HG03045 (cell line): ENCODE measurements around the gene CRACR2B.
A peak's percentile ranks its signal among the peaks of the same experiment; 100 is the strongest.

Experiments used
- ATAC-seq: cut with Tn5 transposase; IDR thresholded peaks from one replicate; pipeline ENCODE4 v1.9.1; 2021; ENCODE audit warnings: mild to moderate bottlenecking, moderate library complexity; ENCODE audit not compliant: unreplicated experiment

The CRACR2B gene

DNA sequence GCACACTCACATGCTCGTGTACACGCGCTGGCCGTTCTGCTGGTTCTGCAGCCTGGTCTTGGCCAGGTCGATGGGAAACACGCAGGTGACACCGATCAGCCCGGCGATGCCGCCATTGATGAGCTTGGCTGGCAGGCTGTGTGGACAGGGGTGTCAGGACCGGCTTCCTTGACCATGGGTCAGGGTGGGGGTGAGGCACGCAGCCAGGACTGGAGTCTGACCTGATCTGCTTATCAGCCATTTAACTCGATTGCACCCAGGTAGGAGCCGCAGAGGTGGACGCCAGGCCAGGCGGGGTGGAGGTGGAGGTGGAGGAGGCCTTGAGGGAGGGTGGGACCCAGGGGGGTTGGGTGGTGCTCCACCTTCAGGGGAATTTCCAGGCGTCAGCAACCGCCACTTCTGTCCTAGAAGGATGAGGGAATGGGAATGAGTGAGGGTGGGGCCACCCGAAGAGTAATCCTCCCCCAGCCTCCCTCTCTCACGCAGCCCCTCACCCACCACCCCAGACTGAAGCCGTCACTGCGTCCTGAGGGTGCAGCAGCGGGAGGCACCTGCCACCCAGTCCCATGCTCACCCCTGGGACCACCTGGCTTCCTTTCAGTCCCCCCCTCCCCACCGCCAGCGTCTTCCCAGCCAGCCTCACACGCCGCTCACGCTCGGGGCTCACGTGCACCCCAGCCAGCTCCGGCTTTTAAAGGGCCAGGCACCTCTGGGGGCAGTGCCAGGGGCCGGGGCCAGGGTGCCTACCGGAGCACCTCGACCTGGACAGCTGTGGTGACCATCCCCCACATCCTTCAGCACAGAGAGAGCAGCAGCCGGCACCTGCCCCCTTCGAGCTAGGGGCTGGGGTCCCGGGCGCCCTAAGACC, 32.7 kb upstream of the CRACR2B start:
- no peak for ATAC-seq

DNA sequence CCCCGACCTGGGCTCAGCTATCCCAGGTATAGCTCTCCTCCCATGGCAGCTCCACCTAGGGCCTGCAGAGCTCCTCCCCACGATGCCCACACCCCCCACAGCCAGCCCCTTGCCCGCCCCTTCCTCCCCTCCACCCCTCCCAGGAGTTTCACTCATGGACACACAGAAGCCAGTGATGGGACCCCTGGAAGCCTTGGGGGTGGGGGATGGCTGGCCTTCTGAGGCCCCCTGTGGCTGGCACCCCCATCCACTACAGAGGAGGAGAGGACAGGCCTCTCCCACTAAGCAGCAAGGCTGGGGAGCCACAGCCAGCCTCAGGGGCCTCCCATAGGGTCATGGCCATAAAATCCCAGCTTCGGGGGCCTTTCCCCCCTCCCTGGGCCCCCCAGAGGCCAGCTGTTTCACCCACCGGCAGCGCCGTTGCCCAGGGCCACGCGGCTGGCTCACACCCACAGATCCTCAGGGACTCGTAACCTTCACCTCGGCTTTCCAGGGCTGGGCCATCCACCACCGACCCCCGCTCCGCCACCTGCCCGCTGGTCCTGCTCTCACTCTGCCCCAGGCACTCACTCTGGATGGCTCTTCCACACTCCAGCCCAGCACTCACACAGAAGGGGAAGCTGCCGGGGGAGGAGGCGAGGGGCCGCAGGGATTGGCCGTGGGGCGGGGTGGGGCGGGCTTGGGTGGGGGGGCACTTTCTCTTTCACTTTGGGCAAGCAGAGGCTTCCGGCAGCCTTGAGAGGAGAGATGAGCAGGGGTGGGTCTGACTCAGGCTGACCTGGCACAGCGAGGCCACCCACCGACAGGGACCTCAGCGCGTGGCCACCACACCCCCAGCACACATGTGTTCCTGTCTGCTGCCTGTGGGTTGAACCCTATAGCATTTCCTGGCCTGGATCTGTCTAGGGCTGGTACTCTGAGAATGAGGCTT, 31.8 kb upstream of the CRACR2B start:
- ATAC-seq = no peak

DNA sequence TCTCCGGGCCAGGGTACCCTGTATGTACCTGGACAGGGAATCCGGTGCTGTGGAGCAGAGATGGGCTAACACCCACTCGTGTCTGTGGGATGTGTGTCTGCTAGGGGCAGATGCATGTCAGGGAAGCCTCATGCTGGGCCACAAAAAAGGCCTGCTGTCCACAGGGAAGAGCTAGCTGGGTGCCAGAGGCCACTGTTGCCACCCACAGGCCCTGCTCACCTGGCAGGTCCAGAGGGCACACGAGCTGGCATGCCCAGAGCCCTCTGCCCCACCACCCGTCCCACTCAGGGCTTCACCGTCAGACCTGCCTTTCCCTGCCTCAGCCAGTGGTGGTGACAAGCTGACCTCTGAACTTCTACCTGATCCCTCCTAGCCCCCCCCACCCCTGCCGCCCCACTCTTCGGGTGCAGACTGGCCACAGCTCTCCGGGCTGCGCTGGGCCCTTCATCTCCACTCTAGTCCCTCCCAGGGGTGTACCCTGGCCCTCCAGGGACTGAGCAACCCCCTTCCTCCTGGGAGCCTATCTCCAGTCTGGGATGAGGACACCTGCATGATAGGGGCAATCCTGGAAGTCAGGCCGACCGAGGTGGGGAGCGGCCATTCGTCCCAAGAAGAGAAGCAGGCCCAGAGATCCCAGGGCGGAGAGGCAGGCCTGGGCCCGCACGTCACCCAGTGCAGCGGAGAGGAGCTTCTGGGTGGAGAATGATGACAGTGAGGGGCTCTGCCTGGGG, 31.0 kb upstream of the CRACR2B start:
- ATAC-seq = no peak

DNA sequence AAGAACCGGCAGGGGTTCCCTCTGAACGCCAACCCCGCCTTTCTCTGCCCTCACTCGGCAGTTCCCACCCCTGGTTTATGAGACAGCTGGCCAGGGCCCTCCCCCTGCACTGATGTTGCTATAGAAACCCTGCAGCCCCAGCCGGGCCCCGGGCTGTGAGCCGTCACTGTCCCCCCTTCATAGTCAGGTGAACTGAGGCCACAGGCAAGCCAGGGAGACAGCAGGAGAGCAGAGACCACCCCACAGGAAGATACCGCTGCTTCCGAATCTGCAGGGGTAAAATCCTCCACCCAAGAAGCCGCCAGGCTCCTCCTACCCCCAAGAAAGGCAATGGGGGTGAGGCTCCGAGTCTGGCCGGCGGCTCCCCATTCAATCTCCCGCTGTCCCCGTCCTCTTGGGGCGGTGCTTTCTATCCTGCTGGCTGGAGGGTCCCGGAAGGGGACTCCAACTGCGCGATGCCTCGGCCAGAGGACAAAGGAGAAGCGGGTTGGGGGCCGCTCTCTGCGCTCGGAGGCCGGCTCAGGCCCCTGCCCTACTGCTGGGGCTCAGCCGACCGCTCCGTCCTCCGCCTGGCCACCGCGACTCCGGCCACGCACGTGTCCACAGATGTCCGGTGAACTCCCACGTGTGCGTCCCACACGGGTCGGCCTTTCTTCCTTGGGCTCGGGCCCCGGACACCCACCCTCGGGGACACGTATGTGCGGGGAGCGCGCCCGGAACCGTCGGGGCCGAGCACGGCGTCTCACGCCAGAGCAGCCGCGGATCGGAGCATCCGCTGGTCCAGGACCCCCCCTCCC, 30.2 kb upstream of the CRACR2B start:
- ATAC-seq = peak; percentile 43

GRCh38 chr11:798093-798713, 29.5 kb upstream of the CRACR2B start, which contains the start of gene SLC25A22:
SLC25A22 (minus strand) TSS chr11:798281; CDS start chr11:795006, 3,275 bp downstream.
- peak; percentile 60 for ATAC-seq

GRCh38 chr11:799641-800316, 27.9 kb upstream of the CRACR2B start:
- ATAC-seq = no peak

DNA sequence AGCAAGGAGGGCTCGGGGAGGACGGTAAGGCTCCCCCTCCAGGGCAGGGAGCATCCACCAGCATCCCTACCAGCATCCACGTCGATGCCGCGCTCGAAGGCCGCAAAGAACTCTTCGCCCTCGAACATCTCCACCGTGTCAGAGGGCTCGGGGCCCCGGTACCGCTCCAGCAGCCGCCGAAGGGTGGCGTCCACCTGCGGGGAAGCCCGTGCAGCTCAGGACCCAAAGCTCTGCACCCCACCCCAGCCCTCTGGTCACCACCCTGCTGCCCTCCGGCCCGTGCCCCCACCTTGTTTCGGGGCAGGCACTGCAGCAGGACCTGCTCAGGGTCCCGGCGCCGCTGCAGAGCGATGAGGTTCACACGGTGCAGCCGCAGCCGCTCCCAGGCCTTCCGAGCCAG, 27.2 kb upstream of the CRACR2B start:
- no peak for ATAC-seq

DNA sequence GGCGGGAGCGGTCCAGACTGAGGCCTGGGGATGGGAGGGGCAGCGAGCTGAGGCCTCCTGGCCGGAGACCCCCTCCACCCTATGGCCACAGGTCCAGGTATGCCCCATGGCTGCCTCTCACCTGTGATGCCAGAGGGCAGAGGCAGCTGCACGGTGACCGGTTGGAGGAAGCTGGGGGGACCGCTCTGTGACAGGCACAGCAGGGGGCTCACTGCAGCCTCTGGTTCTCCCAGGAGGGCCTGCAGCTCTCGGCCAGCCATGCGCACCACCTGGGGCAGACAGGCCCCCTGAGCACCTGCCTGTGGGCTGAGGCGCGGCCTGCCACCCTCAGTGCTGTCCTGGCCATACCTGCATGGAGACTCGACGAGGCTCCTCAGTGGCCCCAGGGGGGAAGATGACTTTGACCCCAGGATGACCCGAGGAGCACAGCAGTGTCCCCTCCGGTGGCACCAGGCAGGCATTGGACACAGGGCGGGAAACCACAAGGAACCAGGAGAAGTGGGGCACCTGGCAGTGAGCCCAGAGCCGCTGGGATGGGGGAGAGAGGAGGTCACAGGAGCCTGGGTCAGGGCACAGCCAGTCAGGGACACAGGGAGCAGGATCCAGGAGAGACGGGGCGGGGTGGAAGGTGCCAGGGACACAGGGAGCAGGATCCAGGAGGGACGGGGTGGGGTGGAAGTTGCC, 26.5 kb upstream of the CRACR2B start:
- ATAC-seq = no peak

- no peak for ATAC-seq
Observed at GRCh38 chr11:802018-802617, 25.6 kb upstream of the CRACR2B start.

GRCh38 chr11:802693-803466, 24.8 kb upstream of the CRACR2B start:
- ATAC-seq = no peak

GRCh38 chr11:803467-803742, 24.3 kb upstream of the CRACR2B start:
- ATAC-seq = no peak

DNA sequence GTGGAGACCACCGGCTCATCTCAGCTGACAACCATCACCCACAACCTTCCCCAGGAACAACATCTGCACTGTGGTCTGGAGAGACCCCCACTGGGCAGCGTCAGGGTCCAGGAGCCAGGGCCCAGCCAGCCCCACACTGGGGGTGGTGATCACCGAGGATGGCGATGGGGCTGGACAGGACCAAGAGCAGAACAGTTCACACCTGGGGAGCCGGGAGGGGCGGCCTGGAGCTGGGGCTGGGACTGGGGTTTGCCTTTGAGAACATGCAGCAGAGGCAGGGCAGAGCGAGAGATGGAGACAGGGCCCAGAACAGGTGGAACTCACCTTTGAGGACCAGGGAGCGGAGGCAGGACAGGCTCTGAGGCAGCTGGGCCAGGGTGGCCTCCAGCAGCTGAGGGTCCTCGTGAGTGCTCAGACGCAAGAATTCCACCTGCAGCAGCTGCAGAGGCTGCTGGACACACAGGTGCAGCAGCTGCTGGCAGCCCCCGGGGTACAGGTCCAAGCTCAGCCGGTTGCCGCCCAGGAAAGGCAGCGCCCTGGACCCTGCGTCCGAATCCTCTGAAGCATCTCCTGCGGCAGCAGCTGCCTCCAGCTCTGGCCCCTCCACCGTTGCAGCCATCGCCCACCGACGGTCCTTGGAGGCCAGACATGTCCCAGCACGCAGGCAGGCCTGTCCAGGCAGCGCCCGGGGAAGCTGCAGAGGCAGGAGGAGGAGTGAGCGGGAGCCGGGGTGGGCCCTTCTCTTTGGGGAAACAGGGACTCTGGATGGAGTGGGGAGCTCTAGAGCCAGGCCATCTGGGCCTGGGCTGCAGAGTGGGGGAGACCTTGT, 23.7 kb upstream of the CRACR2B start:
- no peak for ATAC-seq

DNA sequence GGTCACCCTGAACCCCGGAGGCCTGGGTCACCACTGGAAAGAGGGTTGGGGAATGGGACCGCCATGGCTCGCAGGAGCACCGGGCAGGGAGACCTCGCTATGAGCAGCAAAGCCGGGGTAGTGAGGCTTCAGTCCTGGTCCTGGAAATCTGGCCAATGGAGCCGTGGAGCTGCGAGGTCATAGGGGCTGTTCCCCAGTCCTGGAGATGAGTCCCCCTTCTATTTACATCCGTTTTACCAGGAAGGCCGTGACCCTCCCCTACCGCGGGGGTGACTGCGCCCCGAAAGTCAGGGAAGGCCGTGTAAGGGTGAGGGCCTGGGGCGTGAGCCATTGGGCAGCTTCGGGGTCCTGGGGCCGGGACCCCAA, 23.1 kb upstream of the CRACR2B start:
- ATAC-seq = no peak

- ATAC-seq = no peak
Observed at GRCh38 chr11:808427-809286, 19.1 kb upstream of the CRACR2B start.

DNA sequence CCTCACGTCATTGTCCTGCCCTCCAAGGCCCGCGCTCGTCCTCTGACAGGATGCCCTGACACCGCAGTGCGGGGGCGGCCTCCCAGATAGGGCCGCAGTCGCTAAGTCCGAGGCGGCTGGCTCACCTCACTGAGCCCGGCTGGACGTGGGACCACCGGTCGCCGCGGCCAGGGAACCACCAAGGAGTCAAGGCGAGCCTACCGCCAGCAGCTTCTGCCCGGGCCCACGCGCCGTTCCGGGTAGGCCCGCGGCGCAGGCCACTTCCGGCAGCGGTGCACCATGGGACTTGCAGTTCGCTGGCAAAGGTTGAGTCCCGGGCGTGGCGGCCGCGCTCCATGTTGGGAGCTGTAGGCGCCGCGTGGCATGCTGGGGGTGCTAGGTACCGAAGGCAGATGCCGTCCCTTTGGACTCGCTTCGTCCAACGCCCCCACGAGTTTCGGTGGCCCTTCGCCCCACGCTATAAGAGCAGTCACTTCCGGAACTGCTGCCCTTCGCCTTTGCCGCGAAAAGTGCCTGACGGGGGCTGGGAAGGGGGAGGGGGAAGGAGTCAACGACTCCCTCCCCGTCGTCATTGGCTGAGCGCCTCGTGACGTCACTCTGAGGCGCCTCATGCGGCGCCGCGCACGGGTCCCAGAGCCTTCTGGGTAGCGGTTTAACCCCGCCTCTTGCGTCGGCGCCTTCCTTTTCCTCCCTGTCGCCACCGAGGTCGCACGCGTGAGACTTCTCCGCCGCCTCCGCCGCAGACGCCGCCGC, 18.3 kb upstream of the CRACR2B start, which contains the start of gene RPLP2:
RPLP2 (plus strand) TSS at position 681 of the 753 bp plus-strand sequence. CDS start 268 bp downstream, outside the sequence.
- peak; percentile 71 for ATAC-seq
